HCT116 (cell line): ENCODE results near the gene FCMR. TPM values are rescaled to one million over a fixed set of nuclear protein-coding genes. Genes with fewer than 3 reads are reported as not detected.

Experiments
- ATAC-seq: fragments of 200-7000 bp; cut with Tn5 transposase; 2 replicates; pipeline ENCODE4 v1.9.1; 2020; ENCODE audit warnings: mild to moderate bottlenecking, moderate library complexity
- BruUV-seq: library from RNA; stranded (reverse); fragments of 400-500 nt; replicated peaks from 2 replicates; lab custom pipeline; 2021; lab: Mats Ljungman, UMichigan
- CTCF ChIA-PET: fragments of 300-600 bp; sonication (Branson Sonifier 250); formaldehyde crosslinking; loops from one replicate; lab custom pipeline; 2021; ENCODE audit warnings: antibody characterized with exemption; lab: Charles Lee
- POLR2A ChIA-PET: fragments of 300-600, 350-600 bp; sonication (Branson Sonifier 250); formaldehyde crosslinking; loops from one replicate; lab custom pipeline; 2021; ENCODE audit warnings: antibody characterized with exemption; lab: Charles Lee
- RAD21 ChIA-PET, 2 experiments: fragments of 300-600 bp; sonication (Branson Sonifier 250); formaldehyde crosslinking; loops; one replicate each; lab custom pipeline; 2023; ENCODE audit warnings: low total read pairs in 2 of 2; ENCODE audit not compliant: uncharacterized antibody in 2 of 2, unreplicated experiment in 2 of 2, low non-redundant PET in 1 of 2; lab: Charles Lee
- DNase-seq: peaks from one replicate; pipeline ENCODE4 v3.0.0-alpha.2; 2010; ENCODE audit warnings: low read depth, low spot score
- H2AFZ ChIP-seq: fragments of 200-600 bp; shearing (Covaris generic), sonication (generic); 2 replicates; pipeline ENCODE4 v1.6.1; 2017; ENCODE audit warnings: low read depth, mixed run types, mixed read lengths, antibody characterized with exemption, low read length; ENCODE audit not compliant: poor library complexity, severe bottlenecking
- H3K27ac ChIP-seq: 2 replicates; pipeline ENCODE4 v1.5.1; 2012; ENCODE audit warnings: low read depth, low read length
- H3K27me3 ChIP-seq: fragments of 200-600 bp; sonication (generic); 2 replicates; pipeline ENCODE4 v1.6.1; 2016; ENCODE audit warnings: mixed run types, low read length, mixed read lengths; ENCODE audit not compliant: insufficient read depth
- H3K36me3 ChIP-seq, 2 experiments: fragments of 200-500 bp in 1 of 2; fragments of 200-600 bp in 1 of 2; sonication (Bioruptor generic) in 1 of 2; sonication (generic) in 1 of 2; 2 replicates each; pipeline versions ENCODE4 v1.5.1 to v1.6.1; 2014 to 2016; ENCODE audit warnings: low read length in 2 of 2, inconsistent platforms in 1 of 2, mixed read lengths in 1 of 2, mixed run types in 1 of 2; ENCODE audit not compliant: insufficient read depth in 2 of 2, control insufficient read depth in 1 of 2
- H3K4me1 ChIP-seq, 2 experiments: fragments of 200-600 bp in 1 of 2; sonication (generic) in 1 of 2; 2 replicates each; pipeline versions ENCODE4 v1.5.1 to v1.6.1; 2012 to 2017; ENCODE audit warnings: low read length in 2 of 2, inconsistent platforms in 1 of 2, mild to moderate bottlenecking in 1 of 2, mixed read lengths in 1 of 2, mixed run types in 1 of 2, moderate library complexity in 1 of 2; ENCODE audit not compliant: insufficient read depth in 2 of 2, control insufficient read depth in 1 of 2
- H3K4me2 ChIP-seq: fragments of 200-600 bp; sonication (generic); 2 replicates; pipeline ENCODE4 v1.6.1; 2017; ENCODE audit warnings: mixed run types, low read length, mixed read lengths
- H3K4me3 ChIP-seq, 2 experiments: fragments of 200-600 bp in 1 of 2; sonication (generic) in 1 of 2; replicated peaks in 1 of 2; 2 replicates each; pipeline ENCODE4 v1.5.1; 2011 to 2016; ENCODE audit warnings: low read length in 2 of 2, control low read depth in 1 of 2, low read depth in 1 of 2, mild to moderate bottlenecking in 1 of 2, mixed read lengths in 1 of 2, mixed run types in 1 of 2
- H3K79me2 ChIP-seq: fragments of 200-600 bp; sonication (generic); 2 replicates; pipeline ENCODE4 v1.6.1; 2017; ENCODE audit warnings: mild to moderate bottlenecking, mixed run types, low read length, moderate library complexity, mixed read lengths; ENCODE audit not compliant: insufficient read depth
- H3K9ac ChIP-seq: fragments of 200-600 bp; sonication (generic); 2 replicates; pipeline ENCODE4 v1.6.1; 2016; ENCODE audit warnings: low read length, mixed read lengths
- H3K9me2 ChIP-seq: fragments of 200-600 bp; sonication (generic), shearing (Covaris generic); 2 replicates; pipeline ENCODE4 v1.6.1; 2017; ENCODE audit warnings: mixed run types, mild to moderate bottlenecking, moderate library complexity; ENCODE audit not compliant: insufficient read depth
- H3K9me3 ChIP-seq, 2 experiments: fragments of 200-500 bp in 1 of 2; fragments of 200-600 bp in 1 of 2; sonication (Bioruptor generic) in 1 of 2; sonication (generic) in 1 of 2; 2 replicates each; pipeline ENCODE4 v1.6.1; 2014 to 2017; ENCODE audit warnings: low read length in 2 of 2, mixed read lengths in 2 of 2, inconsistent platforms in 1 of 2, low read depth in 1 of 2, mild to moderate bottlenecking in 1 of 2, mixed run types in 1 of 2, moderate library complexity in 1 of 2; ENCODE audit not compliant: control insufficient read depth in 1 of 2, insufficient read depth in 1 of 2
- H4K20me1 ChIP-seq: fragments of 200-600 bp; sonication (generic), shearing (Covaris generic); 2 replicates; pipeline ENCODE4 v1.6.1; 2017; ENCODE audit warnings: mixed run types, mild to moderate bottlenecking, moderate library complexity; ENCODE audit not compliant: insufficient read depth
- ATF3 ChIP-seq: IDR thresholded peaks from 2 replicates; pipeline ENCODE4 v1.6.1; 2012
- CBX3 ChIP-seq: IDR thresholded peaks from 2 replicates; pipeline ENCODE4 v1.6.1; 2012; ENCODE audit warnings: low read depth
- CEBPB ChIP-seq: IDR thresholded peaks from 2 replicates; pipeline ENCODE4 v1.6.1; 2012; ENCODE audit warnings: low read depth
- EGR1 ChIP-seq: IDR thresholded peaks from 2 replicates; pipeline ENCODE4 v1.6.1; 2012; ENCODE audit warnings: low read depth
- ELF1 ChIP-seq: IDR thresholded peaks from 2 replicates; pipeline ENCODE4 v1.6.1; 2012; ENCODE audit warnings: low read depth, borderline replicate concordance
- EZH2 ChIP-seq: fragments of 200-600 bp; sonication (generic); IDR thresholded peaks from 2 replicates; pipeline ENCODE4 v1.6.1; 2017; ENCODE audit warnings: antibody characterized with exemption, mixed run types
- EZH2phosphoT487 ChIP-seq: fragments of 200-600 bp; IDR thresholded peaks from 2 replicates; pipeline ENCODE4 v1.6.1; 2018; ENCODE audit warnings: antibody characterized with exemption, borderline replicate concordance
- FOSL1 ChIP-seq: IDR thresholded peaks from 2 replicates; pipeline ENCODE4 v1.6.1; 2012; ENCODE audit warnings: low read depth
- JUND ChIP-seq: IDR thresholded peaks from 2 replicates; pipeline ENCODE4 v1.6.1; 2012
- POLR2A ChIP-seq: IDR thresholded peaks from 2 replicates; pipeline ENCODE4 v1.7.0; 2011; ENCODE audit warnings: borderline replicate concordance; ENCODE audit not compliant: insufficient read depth, insufficient read length; ENCODE audit errors: extremely low read depth
- POLR2AphosphoS5 ChIP-seq: IDR thresholded peaks from 2 replicates; pipeline ENCODE4 v1.6.1; 2011; ENCODE audit warnings: mild to moderate bottlenecking, low read depth, low read length, moderate library complexity
- SIN3A ChIP-seq: IDR thresholded peaks from 2 replicates; pipeline ENCODE4 v1.6.1; 2012; ENCODE audit warnings: low read depth
- SP1 ChIP-seq: IDR thresholded peaks from 2 replicates; pipeline ENCODE4 v1.6.1; 2012; ENCODE audit warnings: low read depth
- SRF ChIP-seq: IDR thresholded peaks from 2 replicates; pipeline ENCODE4 v1.6.1; 2012; ENCODE audit warnings: low read depth
- TCF7L2 ChIP-seq: IDR thresholded peaks from 2 replicates; pipeline ENCODE4 v1.7.0; 2011; ENCODE audit warnings: borderline replicate concordance, inconsistent platforms; ENCODE audit not compliant: insufficient read depth, insufficient read length; ENCODE audit errors: extremely low read depth
- YY1 ChIP-seq: IDR thresholded peaks from 2 replicates; pipeline ENCODE4 v1.6.1; 2011; ENCODE audit warnings: low read length, low read depth, moderate library complexity, mild to moderate bottlenecking; ENCODE audit not compliant: insufficient replicate concordance; ENCODE audit errors: extremely low read depth
- ZFX ChIP-seq: fragments of 450-650 bp; IDR thresholded peaks from 2 replicates; pipeline ENCODE4 v1.6.1; 2017
- ZNF274 ChIP-seq: fragments of 200-500 bp; sonication (Bioruptor generic); IDR thresholded peaks from 2 replicates; pipeline ENCODE4 v1.6.1; 2014; ENCODE audit warnings: mild to moderate bottlenecking, low read depth, low read length, inconsistent platforms
- intact Hi-C: fragments of 100-400 bp; cut with micrococcal nuclease; formaldehyde crosslinking; loops from 2 replicates; pipeline ENCODE4 v1.10.0; 2022
- total RNA-seq: library from RNA; stranded (reverse); gene quantifications from one replicate; pipeline ENCODE4 v1.2.1, GENCODE V29; 2021; ENCODE audit not compliant: unreplicated experiment
- TF ChIP-seq, protein P1 (sequence below): IDR thresholded peaks from 2 replicates; pipeline ENCODE4 v1.6.1; 2012
- TF ChIP-seq, protein P2 (sequence below), 3 experiments: fragments of 200-600 bp in 1 of 3; sonication (generic) in 1 of 3; IDR thresholded peaks in 2 of 3; conservative IDR thresholded peaks in 1 of 3; 2 replicates each; pipeline ENCODE4 v1.5.1; 2012 to 2017; ENCODE audit warnings: low read depth in 2 of 3, low read length in 2 of 3, antibody characterized with exemption in 1 of 3, borderline replicate concordance in 1 of 3, control low read depth in 1 of 3, mild to moderate bottlenecking in 1 of 3, mixed read lengths in 1 of 3, mixed run types in 1 of 3, moderate library complexity in 1 of 3; ENCODE audit not compliant: insufficient read depth in 1 of 3

FCMR gene
- total RNA-seq, 1 experiment from 2014 or later, result 0.61 TPM

DNA sequence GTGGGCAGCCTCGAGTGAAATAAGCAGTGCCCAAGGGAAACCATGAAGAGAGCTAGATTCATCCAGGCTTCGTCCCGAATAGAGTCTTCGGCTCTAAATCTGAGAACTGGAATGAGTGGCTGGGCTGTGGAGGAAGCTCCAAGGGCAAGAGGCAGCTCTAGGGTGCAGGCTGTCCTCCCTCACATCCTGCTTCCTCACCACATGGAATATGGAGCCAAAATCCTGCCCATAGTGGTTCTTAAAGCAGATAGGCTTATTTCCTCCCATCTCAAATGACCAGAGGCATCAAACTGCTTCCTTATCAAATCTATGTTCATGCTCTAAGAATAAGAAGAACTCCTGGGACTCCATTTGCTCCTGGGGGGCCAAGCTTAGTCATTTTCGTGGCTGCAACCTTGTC lies 22.0 kb downstream of the FCMR start:
- CTCF ChIA-PET, result interaction anchor here (2.0 kb wide), 1 partner anchor 13 kb away, joined by 5 read pairs; no protein-coding TSS in a partner anchor
- TF ChIP-seq ZFX (no peak), EZH2 (no peak), SP1 (no peak), CBX3 (no peak), ZNF274 (no peak), ELF1 (no peak), YY1 (no peak), CEBPB (no peak), POLR2AphosphoS5 (no peak), FOSL1 (no peak), SRF (no peak), ATF3 (no peak), JUND (no peak), SIN3A (no peak), EZH2phosphoT487 (no peak), EGR1 (no peak), POLR2A (no peak), TCF7L2 (no peak)
- TF ChIP-seq, protein P1, sequence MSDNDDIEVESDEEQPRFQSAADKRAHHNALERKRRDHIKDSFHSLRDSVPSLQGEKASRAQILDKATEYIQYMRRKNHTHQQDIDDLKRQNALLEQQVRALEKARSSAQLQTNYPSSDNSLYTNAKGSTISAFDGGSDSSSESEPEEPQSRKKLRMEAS, result no peak
- TF ChIP-seq, protein P2, sequence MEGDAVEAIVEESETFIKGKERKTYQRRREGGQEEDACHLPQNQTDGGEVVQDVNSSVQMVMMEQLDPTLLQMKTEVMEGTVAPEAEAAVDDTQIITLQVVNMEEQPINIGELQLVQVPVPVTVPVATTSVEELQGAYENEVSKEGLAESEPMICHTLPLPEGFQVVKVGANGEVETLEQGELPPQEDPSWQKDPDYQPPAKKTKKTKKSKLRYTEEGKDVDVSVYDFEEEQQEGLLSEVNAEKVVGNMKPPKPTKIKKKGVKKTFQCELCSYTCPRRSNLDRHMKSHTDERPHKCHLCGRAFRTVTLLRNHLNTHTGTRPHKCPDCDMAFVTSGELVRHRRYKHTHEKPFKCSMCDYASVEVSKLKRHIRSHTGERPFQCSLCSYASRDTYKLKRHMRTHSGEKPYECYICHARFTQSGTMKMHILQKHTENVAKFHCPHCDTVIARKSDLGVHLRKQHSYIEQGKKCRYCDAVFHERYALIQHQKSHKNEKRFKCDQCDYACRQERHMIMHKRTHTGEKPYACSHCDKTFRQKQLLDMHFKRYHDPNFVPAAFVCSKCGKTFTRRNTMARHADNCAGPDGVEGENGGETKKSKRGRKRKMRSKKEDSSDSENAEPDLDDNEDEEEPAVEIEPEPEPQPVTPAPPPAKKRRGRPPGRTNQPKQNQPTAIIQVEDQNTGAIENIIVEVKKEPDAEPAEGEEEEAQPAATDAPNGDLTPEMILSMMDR (IDR thresholded peaks at IDR 0.05 in 2 of 3, conservative IDR thresholded peaks at IDR 0.05 in 1 of 3; ENCODE audit: borderline replicate concordance in 1 of 3, insufficient read depth in 1 of 3, low read depth in 2 of 3, low read length in 2 of 3), result no peak
- TF ChIP-seq, all 23 proteins: peak for 0
- H3K4me1 ChIP-seq, result peaks cover 9 to 20% of the 10 kb centered on the region in 2 experiments

More for the DNA sequence above, 22.0 kb downstream of the FCMR start:
- RAD21 ChIA-PET, result no interaction called here
- BruUV-seq, result no TSS peak
- Histone ChIP-seq H3K27me3 (no peaks in the 10 kb centered on the region), H3K4me2 (no peak overlapping the region), H3K27ac (no peak overlapping the region), H2AFZ (no peak overlapping the region), H3K9ac (no peak overlapping the region), H3K36me3 (no peaks in the 10 kb centered on the region), H4K20me1 (no peaks in the 10 kb centered on the region), H3K4me3 (no peak overlapping the region), H3K9me3 (no peaks in the 10 kb centered on the region), H3K9me2 (no peaks in the 10 kb centered on the region), H3K79me2 (no peaks in the 10 kb centered on the region)
- DNase-seq (no peak), ATAC-seq (no peak)
- POLR2A ChIA-PET, result no interaction called here
- intact Hi-C loops, result no loop called here
